ENCODE data around the gene PEA15. TPM values are rescaled to one million over a fixed set of nuclear protein-coding genes. Genes with fewer than 3 reads are reported as not detected.

The PEA15 gene
- total and polyA plus RNA-seq, 9 of the 15 experiments (the other 6 are each of a cell fraction or from before 2014, with no cell fraction given), result 8.2 to 175 (median 35.4) TPM

- H3K9ac ChIP-seq (ENCODE audit: insufficient read depth in 1 of 2, low read depth in 2 of 2, low read length in 2 of 2), result peak overlapping the region; percentile 98 to 99
- in situ Hi-C loops (cut with MboI) (no loop called here), intact Hi-C loops (cut with micrococcal nuclease) (loop anchor here (5.0 to 10.0 kb wide), 2 partner anchors 116 to 337 kb away; partner anchors contain the start of gene TAGLN2)
- ChIA-PET CTCF (ENCODE audit: low intra/inter-chr PET ratio) (no interaction called here), POLR2A (interaction anchor here (0.6 to 3.0 kb wide), 6 partner anchors 9 to 165 kb away, joined by 3 to 31 read pairs (median 4); partner anchors contain the start of gene PEX19)
- DNase-seq (ENCODE audit: extremely low read depth in 1 of 4, low spot score in 3 of 4) (peak; percentile 52 to 73 (median 63)), FAIRE-seq (peak; percentile 58), ATAC-seq (peak; percentile 68)
- peak overlapping the region; percentile 95 for H2AFZ ChIP-seq (ENCODE audit: low read depth, low read length)
- H3K4me1 ChIP-seq (replicated peaks in 1 of 2; ENCODE audit: control insufficient read depth in 2 of 2, insufficient read depth in 2 of 2, low read length in 2 of 2), result peaks cover 6 to 20% of the 10 kb centered on the region in 2 experiments; a peak in 4 of 5 replicates
- peak overlapping the region; percentile 77 for H3K4me3 ChIP-seq
- no TSS peak for BruUV-seq (replicated peaks)
- peaks cover 56% of the 10 kb centered on the region for H3K79me2 ChIP-seq (ENCODE audit: control insufficient read depth, insufficient read depth, low read length)
- no peaks in the 10 kb centered on the region for H3K9me1 ChIP-seq (ENCODE audit: control insufficient read depth, insufficient read depth, low read length)
- H3K27ac ChIP-seq (ENCODE audit: extremely low read depth, low read depth, low read length), result peak overlapping the region; percentile 98
- H3K27me3 ChIP-seq (ENCODE audit: control insufficient read depth in 2 of 2, insufficient read depth in 2 of 2, low read length in 2 of 2), result no peaks in the 10 kb centered on the region
- WGBS (ENCODE audit: insufficient coverage, low coverage, missing lambda C conversion rate), result 2% methylated on average over 8 of the region's 8 CpGs
- peak overlapping the region; percentile 93 for H3K4me2 ChIP-seq (ENCODE audit: insufficient read depth, low read length)
- peaks cover 25% of the 10 kb centered on the region; the same call in 2 of the 3 replicates for H3K36me3 ChIP-seq (ENCODE audit: control insufficient read depth, insufficient read depth, low read length)
- H3K9me3 ChIP-seq (replicated peaks; ENCODE audit: control insufficient read depth, insufficient read depth, low read depth, low read length), result no peaks in the 10 kb centered on the region
- H4K20me1 ChIP-seq (replicated peaks; ENCODE audit: control insufficient read depth, insufficient read depth, low read length), result no peaks in the 10 kb centered on the region
- no peak for TF ChIP-seq ZNF274 (IDR thresholded peaks at IDR 0.05; ENCODE audit: borderline replicate concordance, low read depth, low read length)
- TF ChIP-seq TAF1 (IDR thresholded peaks at IDR 0.05; ENCODE audit: control insufficient read depth, extremely low read depth, insufficient read depth, low read length, severe bottlenecking), result peak; percentile 12
- TF ChIP-seq XRCC3 (IDR thresholded peaks at IDR 0.05), result no peak
- 0 out of 2 replicates have a peak, but pooled peaks have one; percentile 14 for TF ChIP-seq JUN (IDR thresholded peaks at IDR 0.05; ENCODE audit: borderline replicate concordance, low read depth, low read length)
- no peak for TF ChIP-seq JUN (CRISPR knock-in tag; IDR thresholded peaks at IDR 0.05; ENCODE audit: borderline replicate concordance)
- peak; percentile 43 to 72; a peak in 3 of 4 replicates for TF ChIP-seq KDM1A (IDR thresholded peaks at IDR 0.05)
- TF ChIP-seq FOXJ2 (tag; IDR thresholded peaks at IDR 0.05), result peak; percentile 74; the same call in 1 of the 2 replicates
- TF ChIP-seq JUND (IDR thresholded peaks at IDR 0.05; ENCODE audit: borderline replicate concordance, low read depth, low read length), result 0 out of 2 replicates have a peak, but pooled peaks have one; percentile 41
- no peak; the same call in 2 of the 3 replicates for TF ChIP-seq JUND (tag; IDR thresholded peaks at IDR 0.05; ENCODE audit: borderline replicate concordance, low read depth, low read length)
- 0 out of 2 replicates have a peak, but pooled peaks have one; percentile 4 for TF ChIP-seq ATF7 (IDR thresholded peaks at IDR 0.05)
- TF ChIP-seq ZNF592 (IDR thresholded peaks at IDR 0.05), result peak; percentile 55; the same call in 1 of the 2 replicates
- TF ChIP-seq POLR2H (tag; IDR thresholded peaks at IDR 0.05; ENCODE audit: low read depth), result no peak
Measured at GRCh38 chr1:160261556-160261892, 56.3 kb downstream of the PEA15 start.
